Caco-2 (cell line): ENCODE data around the gene CELF5. TPM values are rescaled to one million over a fixed set of nuclear protein-coding genes. Genes with fewer than 3 reads are reported as not detected.

ENCODE experiments used
- BruUV-seq: library from RNA; stranded (reverse); fragments of 400-500 nt; replicated peaks from 2 replicates; lab custom pipeline; 2021; lab: Mats Ljungman, UMichigan
- CTCF ChIA-PET: fragments of 300-600 bp; sonication (Branson Sonifier 250); formaldehyde crosslinking; loops from one replicate; lab custom pipeline; 2022; ENCODE audit warnings: antibody characterized with exemption; lab: Charles Lee
- POLR2A ChIA-PET: fragments of 300-600 bp; sonication (Branson Sonifier 250); formaldehyde crosslinking; loops from one replicate; lab custom pipeline; 2022; ENCODE audit warnings: antibody characterized with exemption; lab: Charles Lee
- DNase-seq, 2 experiments: peaks; one replicate each; pipeline versions ENCODE4 v3.0.0 to v3.0.0-alpha.2; 2020 to 2022
- H3K27me3 ChIP-seq: replicated peaks from 2 replicates; pipeline ENCODE4 v1.6.0; 2011; ENCODE audit warnings: low read length; ENCODE audit not compliant: control insufficient read depth, insufficient read depth
- H3K36me3 ChIP-seq: 2 replicates; pipeline ENCODE4 v1.5.1; 2011; ENCODE audit warnings: low read length; ENCODE audit not compliant: control insufficient read depth, insufficient read depth
- H3K4me1 ChIP-seq: fragments of 250-450 bp; sonication (Bioruptor Pico); 2 replicates; pipeline ENCODE4 v1.5.1; 2020; ENCODE audit warnings: mild to moderate bottlenecking
- H3K4me3 ChIP-seq: 2 replicates; pipeline ENCODE4 v1.5.1; 2011; ENCODE audit warnings: low read depth, mild to moderate bottlenecking, control low read depth, low read length
- H3K9me3 ChIP-seq: fragments of 250-450 bp; sonication (Bioruptor Pico); 2 replicates; pipeline ENCODE4 v1.5.1; 2020; ENCODE audit warnings: mild to moderate bottlenecking, moderate library complexity
- H3K27ac Mint-ChIP-seq: one replicate; pipeline ENCODE4 v1.8.0; 2022; ENCODE audit warnings: mixed read lengths; ENCODE audit not compliant: unreplicated experiment
- H3K27me3 Mint-ChIP-seq: one replicate; pipeline ENCODE4 v1.8.0; 2022; ENCODE audit warnings: mixed read lengths; ENCODE audit not compliant: insufficient read depth, unreplicated experiment
- H3K36me3 Mint-ChIP-seq: one replicate; pipeline ENCODE4 v1.8.0; 2022; ENCODE audit warnings: mild to moderate bottlenecking, mixed read lengths; ENCODE audit not compliant: insufficient read depth, unreplicated experiment
- H3K4me1 Mint-ChIP-seq: one replicate; pipeline ENCODE4 v1.8.0; 2022; ENCODE audit warnings: low read depth, mixed read lengths; ENCODE audit not compliant: unreplicated experiment
- H3K4me3 Mint-ChIP-seq: one replicate; pipeline ENCODE4 v1.8.0; 2022; ENCODE audit warnings: mild to moderate bottlenecking, moderate library complexity, mixed read lengths; ENCODE audit not compliant: unreplicated experiment
- H3K9me3 Mint-ChIP-seq: one replicate; pipeline ENCODE4 v1.8.0; 2022; ENCODE audit warnings: mixed read lengths; ENCODE audit not compliant: unreplicated experiment
- CTCF ChIP-seq, 2 experiments: fragments of 200-600 bp in 1 of 2; IDR thresholded peaks; 1 replicate in 1 of 2; 2 replicates in 1 of 2; pipeline versions ENCODE4 v1.5.1 to v1.8.0; 2011 to 2022; ENCODE audit warnings: antibody characterized with exemption in 1 of 2, control low read depth in 1 of 2, inconsistent platforms in 1 of 2, low read depth in 1 of 2, low read length in 1 of 2, mild to moderate bottlenecking in 1 of 2, moderate library complexity in 1 of 2; ENCODE audit not compliant: insufficient read depth in 1 of 2, severe bottlenecking in 1 of 2, unreplicated experiment in 1 of 2
- intact Hi-C: fragments of 100-400 bp; cut with micrococcal nuclease; formaldehyde crosslinking; loops from one replicate; pipeline ENCODE4 v1.10.0; 2022; ENCODE audit not compliant: unreplicated experiment
- total RNA-seq: library from RNA; stranded (reverse); gene quantifications from 2 replicates; pipeline ENCODE4 v1.2.3, GENCODE V29; 2022

Gene CELF5
- total RNA-seq, 1 experiment from 2014 or later = 0.07 TPM

GRCh38 chr19:3314962-3315675 is 90.7 kb downstream of the CELF5 start:
- Mint-ChIP-seq H3K9me3 (no peaks in the 10 kb centered on the region), H3K27me3 (peaks cover 13% of the 10 kb centered on the region), H3K36me3 (no peaks in the 10 kb centered on the region), H3K4me1 (no peaks in the 10 kb centered on the region), H3K27ac (no peak overlapping the region), H3K4me3 (no peak overlapping the region)
- H3K9me3 ChIP-seq = no peaks in the 10 kb centered on the region
- ChIA-PET POLR2A (no interaction called here), CTCF (no interaction called here)
- H3K36me3 ChIP-seq = no peaks in the 10 kb centered on the region
- H3K4me1 ChIP-seq = no peaks in the 10 kb centered on the region
- no peaks in the 10 kb centered on the region for H3K27me3 ChIP-seq
- H3K4me3 ChIP-seq = no peak overlapping the region
- intact Hi-C loops = no loop called here
- no peak for TF ChIP-seq CTCF (IDR thresholded peaks at IDR 0.05; ENCODE audit: insufficient read depth in 1 of 2, low read depth in 1 of 2, low read length in 1 of 2, severe bottlenecking in 1 of 2, unreplicated experiment in 1 of 2)
- no TSS peak for BruUV-seq
- DNase-seq = no peak

GRCh38 chr19:3315676-3315973 is 91.2 kb downstream of the CELF5 start:
- ChIA-PET POLR2A (no interaction called here), CTCF (no interaction called here)
- Histone ChIP-seq H3K4me3 (no peak overlapping the region), H3K4me1 (no peaks in the 10 kb centered on the region), H3K9me3 (no peaks in the 10 kb centered on the region), H3K36me3 (no peaks in the 10 kb centered on the region), H3K27me3 (no peaks in the 10 kb centered on the region)
- no TSS peak for BruUV-seq
- intact Hi-C loops = no loop called here
- no peak for DNase-seq
- Mint-ChIP-seq H3K4me3 (no peak overlapping the region), H3K27me3 (peaks cover 9% of the 10 kb centered on the region), H3K36me3 (no peaks in the 10 kb centered on the region), H3K4me1 (no peaks in the 10 kb centered on the region), H3K27ac (no peak overlapping the region), H3K9me3 (no peaks in the 10 kb centered on the region)
- TF ChIP-seq CTCF (IDR thresholded peaks at IDR 0.05; ENCODE audit: insufficient read depth in 1 of 2, low read depth in 1 of 2, low read length in 1 of 2, severe bottlenecking in 1 of 2, unreplicated experiment in 1 of 2) = no peak

GRCh38 chr19:3316132-3316648 is 91.7 kb downstream of the CELF5 start:
- Mint-ChIP-seq H3K9me3 (no peaks in the 10 kb centered on the region), H3K36me3 (no peaks in the 10 kb centered on the region), H3K4me3 (no peak overlapping the region), H3K27ac (no peak overlapping the region), H3K27me3 (peaks cover 6% of the 10 kb centered on the region), H3K4me1 (no peaks in the 10 kb centered on the region)
- H3K4me1 ChIP-seq = no peaks in the 10 kb centered on the region
- POLR2A ChIA-PET = no interaction called here
- intact Hi-C loops = no loop called here
- H3K27me3 ChIP-seq = no peaks in the 10 kb centered on the region
- no peaks in the 10 kb centered on the region for H3K9me3 ChIP-seq
- H3K4me3 ChIP-seq = no peak overlapping the region
- CTCF ChIA-PET = no interaction called here
- no peak for DNase-seq
- no peak for TF ChIP-seq CTCF (IDR thresholded peaks at IDR 0.05; ENCODE audit: insufficient read depth in 1 of 2, low read depth in 1 of 2, low read length in 1 of 2, severe bottlenecking in 1 of 2, unreplicated experiment in 1 of 2)
- no peaks in the 10 kb centered on the region for H3K36me3 ChIP-seq
- BruUV-seq = no TSS peak
